Testis (tissue), 2 donors: ENCODE measurements around the gene COMMD3.

ENCODE experiments used
- CTCF ChIP-seq, 3 experiments: fragments of 450-650 bp in 2 of 3; fragments of 200-600 bp in 1 of 3; sonication (generic) in 1 of 3; IDR thresholded peaks; one replicate each; pipeline ENCODE4 v1.5.1; 2016 to 2019; ENCODE audit warnings: antibody characterized with exemption in 3 of 3, mild to moderate bottlenecking in 2 of 3, moderate library complexity in 1 of 3
- POLR2A ChIP-seq: fragments of 450-650 bp; IDR thresholded peaks from one replicate; pipeline ENCODE4 v1.6.1; 2017; ENCODE audit warnings: antibody characterized with exemption, mild to moderate bottlenecking, moderate library complexity

DNA sequence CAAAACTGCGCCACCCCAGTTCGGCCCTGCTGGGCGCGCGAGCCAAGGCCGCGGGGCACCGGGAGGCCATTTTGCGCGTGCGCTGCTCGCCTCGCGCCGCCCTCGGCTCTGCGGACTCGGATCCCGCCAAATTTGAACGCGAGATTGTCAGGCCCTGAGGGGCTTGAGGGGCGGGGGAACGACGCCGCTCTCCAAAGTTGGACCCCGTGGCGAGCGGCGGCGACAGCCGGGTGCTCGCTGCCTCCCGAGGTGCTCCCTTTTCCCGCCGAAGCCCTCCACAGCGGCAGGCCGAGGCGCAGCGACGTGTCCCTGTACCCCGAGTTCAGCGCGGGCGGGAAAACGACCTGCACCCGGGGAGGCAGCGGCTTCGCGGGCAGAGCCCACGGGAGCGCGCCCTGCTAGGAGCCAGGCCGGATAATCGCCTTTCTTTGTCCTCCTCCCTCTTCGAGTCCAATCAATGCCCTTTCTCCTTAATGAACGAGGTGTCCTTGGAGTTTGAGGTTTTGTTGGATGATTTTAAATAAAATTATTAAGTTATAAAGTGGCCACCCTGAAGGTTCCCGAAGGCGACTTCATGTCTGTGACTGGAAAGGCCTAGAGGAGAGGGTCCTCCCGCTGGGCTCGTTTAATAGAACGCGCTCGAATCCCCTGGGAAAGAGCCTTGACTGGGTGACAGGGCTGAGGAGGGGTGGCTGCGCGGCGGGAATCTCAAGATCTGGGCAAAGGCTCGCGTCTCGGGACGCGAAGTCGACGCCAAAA, 18.4 kb downstream of the COMMD3 start:
- TF ChIP-seq POLR2A: no peak
- no peak for TF ChIP-seq CTCF (IDR thresholded peaks at IDR 0.05)
